ENCODE data around the gene FBN3.
A peak's percentile ranks its signal among the peaks of the same experiment; 100 is the strongest.

The FBN3 gene

GRCh38 chr19:8087876-8088275, 61.5 kb downstream of the FBN3 start:
- no peak for DNase-seq

- no peak for DNase-seq
These were observed 62.5 kb downstream of the FBN3 start for GRCh38 chr19:8086849-8087248.

GRCh38 chr19:8085598-8086408, 63.6 kb downstream of the FBN3 start:
- DNase-seq, result no peak

- no peak for DNase-seq
These were observed 65.2 kb downstream of the FBN3 start for GRCh38 chr19:8084152-8084551.

GRCh38 chr19:8083141-8083540, 66.3 kb downstream of the FBN3 start:
- no peak for DNase-seq

DNA sequence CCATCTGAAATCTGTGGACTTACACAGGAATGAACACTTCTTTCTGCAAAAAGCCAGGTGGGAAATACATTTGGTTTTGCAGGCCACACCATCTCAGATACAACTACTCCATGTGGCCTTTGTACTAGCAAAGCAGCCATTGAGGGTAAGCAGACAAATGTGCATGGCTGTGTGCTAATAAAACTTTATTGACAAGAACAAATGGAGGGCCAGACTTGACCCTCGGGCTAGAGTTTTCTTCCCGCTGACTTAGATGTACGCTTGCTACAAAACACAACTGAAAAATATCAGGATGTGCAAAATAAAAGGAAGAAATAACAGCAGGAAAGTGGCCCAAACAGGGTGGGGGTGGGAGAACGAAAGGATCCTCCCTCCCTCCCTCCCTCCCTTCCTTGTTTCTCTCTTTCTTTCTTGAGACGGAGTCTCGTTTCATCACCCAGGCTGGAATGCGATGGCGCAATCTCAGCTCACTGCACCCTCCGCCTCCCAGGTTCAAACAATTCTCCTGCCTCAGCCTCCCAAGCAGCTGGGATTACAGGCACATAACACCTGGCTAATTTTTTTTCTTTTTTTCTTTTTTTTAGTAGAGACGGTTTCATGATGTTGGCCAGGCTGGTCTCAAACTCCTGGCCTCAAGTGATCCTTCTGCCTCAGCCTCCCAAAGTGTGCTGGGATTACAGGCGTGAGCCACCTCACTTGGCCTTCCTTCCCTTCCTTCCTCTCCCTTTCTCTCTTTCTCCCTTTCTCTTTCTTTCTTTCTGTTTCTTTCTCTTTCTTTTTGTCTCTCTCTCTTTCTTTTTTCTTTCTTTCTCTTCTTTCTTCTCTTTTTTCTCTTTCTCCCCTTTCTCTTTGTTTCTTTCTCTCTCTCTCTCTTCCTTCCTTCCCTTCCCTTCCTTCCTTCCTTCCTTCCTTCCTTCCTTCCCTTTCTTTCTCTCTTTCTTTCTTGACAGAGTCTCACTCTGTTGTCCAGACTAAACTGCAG, 67.5 kb downstream of the FBN3 start:
- DNase-seq, result no peak

DNA sequence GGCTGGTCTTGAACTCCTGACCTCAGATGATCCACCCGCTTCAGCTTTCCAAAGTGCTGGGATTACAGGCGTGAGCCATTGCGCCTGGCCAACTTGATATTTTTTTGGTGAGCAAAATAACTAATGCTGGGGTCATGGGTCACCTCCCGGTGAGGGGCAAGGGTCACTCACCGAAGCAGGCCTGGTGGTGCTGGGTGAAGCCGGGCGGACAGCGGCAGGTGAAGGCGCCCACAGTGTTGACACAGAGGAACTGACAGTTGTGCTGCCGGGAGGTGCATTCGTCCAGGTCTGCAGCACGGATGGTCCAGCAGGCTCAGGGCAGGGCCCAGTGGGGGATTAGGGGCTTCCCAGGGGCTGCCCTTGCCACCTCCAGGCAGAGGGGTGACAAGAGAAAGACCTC, 68.6 kb downstream of the FBN3 start:
- no peak for DNase-seq

- no peak for DNase-seq
These were observed 69.4 kb downstream of the FBN3 start for GRCh38 chr19:8079988-8080387.

DNA sequence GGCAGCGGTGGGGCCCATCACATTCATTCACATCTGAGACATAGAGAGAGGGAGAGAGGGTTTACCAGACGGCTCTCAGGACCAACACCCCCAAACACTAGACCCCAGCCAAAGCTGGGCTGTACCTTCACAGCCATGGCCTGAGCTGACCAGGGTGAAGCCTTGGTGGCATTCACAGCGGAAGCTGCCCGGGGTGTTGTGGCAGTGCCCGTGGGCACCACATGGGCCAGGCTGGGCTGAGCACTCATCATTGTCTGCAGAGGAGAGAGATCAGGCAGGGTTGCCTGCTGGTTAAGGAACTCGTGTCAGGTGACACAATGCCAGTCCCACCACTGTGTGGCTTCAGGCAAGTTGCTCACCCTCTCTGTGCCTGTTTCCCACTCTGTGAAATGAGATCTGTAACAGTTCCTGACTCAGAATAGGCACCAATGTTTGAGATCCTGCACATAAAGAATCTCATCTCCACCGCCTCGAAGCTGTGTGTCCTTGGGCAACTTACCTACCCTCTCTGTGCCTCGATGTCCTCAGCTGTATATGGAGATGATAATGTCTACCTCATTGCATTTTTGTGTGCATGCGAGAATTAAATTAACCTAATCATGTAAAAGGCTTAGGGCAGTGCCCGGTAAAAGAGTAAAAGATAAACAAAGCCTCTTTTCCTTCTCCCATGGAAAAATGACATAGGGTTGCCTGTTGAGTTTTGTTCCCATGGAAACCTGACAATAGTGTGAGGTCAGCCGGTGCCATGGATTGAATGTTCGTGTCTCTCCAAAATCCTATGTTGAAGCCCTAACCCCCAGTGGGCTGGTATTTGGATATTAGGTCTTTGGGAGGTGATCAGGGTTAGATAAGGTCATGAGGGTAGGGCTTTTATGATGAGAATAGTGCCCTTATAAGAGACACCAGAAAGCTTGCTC, 74.0 kb downstream of the FBN3 start:
- DNase-seq, result no peak

DNA sequence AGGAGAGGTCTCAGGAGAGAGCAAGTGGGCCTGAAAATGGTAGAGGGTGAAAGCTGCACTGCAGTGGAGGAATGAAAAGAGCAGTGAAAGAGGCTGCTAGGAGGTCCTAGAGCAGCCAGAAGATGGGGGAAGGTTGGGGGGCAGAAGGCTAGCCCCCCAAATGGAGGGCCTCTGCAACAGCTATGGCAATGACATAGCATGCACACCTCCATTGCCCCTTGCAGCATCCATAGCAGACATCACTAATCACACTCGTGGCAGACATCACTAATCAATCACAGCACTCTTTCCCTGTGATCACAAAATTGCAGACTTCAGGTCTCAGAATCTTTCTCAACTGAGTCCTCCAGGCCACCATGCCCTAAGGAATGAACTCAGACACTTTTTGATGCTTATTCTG, 74.9 kb downstream of the FBN3 start:
- no peak for DNase-seq

GRCh38 chr19:8071912-8072311, 77.5 kb downstream of the FBN3 start:
- no peak for DNase-seq

- no peak for DNase-seq
These were observed 80.1 kb downstream of the FBN3 start for GRCh38 chr19:8069096-8069973.

GRCh38 chr19:8065875-8066261, 83.5 kb downstream of the FBN3 start:
- no peak for DNase-seq

DNA sequence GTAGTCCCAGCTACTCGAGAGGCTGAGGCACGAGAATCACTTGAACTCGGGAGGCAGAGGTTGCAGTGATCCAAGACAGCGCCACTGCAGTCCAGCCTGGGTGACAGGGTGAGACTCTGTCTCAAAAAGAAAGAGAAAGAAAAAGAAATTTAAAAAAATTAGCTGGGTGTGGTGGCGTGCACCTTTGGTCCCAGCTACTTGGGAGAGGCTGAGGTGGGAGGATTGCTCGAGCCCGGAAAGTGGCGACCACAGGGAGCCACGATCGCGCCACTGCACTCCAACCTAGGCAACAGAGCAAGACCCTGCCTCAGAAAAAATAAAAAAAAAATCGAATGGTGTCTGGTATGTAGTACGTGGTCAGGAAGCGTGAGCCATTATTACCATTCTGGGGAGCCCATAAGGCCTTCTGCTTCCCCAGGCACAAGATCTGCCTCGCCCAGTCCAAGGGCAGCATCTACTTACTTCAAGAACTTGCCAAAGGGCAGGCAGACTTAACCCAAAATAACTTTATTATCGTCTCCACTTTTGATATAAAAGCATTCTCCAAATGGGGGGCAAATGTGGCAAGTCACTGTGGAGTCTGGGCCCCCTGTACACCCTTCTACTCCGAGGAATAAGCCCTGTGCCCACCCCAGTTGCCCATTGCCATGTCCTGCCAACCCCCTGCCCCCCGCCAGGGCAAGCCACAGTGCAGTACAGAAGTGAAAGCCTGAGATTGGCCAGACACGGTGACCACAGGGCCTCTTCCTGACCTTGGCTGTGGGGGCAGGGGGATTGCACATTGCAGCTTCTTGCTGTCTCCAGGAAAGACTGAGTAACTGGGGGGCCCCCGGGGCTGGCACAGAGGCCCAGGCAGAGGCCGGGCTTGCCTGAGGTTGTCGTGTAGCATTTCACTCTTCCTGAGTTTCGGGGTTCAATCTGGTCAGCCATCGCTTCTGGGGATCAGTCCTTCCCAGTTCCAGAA, 84.2 kb downstream of the FBN3 start:
- no peak for DNase-seq

DNA sequence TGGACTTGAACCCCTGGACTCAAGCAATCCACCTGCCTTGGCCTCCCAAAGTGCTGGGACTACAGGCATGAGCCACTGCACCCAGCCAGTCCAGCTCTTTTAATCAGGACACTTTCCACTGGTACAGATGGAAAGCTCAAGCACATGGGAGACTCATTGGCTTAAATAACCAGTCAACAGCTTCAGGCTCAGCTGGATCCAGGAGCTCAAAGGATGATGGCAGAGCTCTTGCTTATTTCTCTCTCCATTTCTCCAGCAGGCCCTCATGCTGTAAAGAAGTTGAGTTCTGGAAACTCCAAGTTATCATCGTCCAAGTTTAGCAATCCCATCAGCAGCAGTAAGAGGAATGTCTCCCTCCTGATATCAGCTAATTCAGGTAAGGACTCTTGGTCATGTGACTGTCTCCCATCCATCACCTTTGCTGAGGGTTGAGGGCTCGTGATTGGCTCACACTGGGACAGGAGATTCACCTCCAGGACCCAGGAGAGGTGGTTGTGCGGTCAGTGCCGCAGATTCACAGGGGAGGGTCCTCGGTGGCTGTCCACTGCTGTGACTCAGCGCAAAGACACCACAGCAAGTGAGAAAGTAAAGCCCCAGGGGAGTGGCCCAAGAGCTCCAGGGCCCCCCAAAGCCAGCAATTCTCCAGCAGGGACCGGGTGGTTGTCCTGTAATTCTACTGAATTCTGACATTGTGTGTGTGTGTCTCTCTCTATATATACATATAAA, 91.7 kb downstream of the FBN3 start:
- no peak for DNase-seq

GRCh38 chr19:8056533-8056932, 92.9 kb downstream of the FBN3 start:
- no peak for DNase-seq

GRCh38 chr19:8054169-8054568, 95.2 kb downstream of the FBN3 start:
- no peak for DNase-seq

GRCh38 chr19:8052464-8052859, 96.9 kb downstream of the FBN3 start, which contains the start of gene CCL25:
TSS of gene CCL25 (plus strand) at chr19:8052760. CDS start at chr19:8053050, 290 bp downstream.
- no peak for DNase-seq

DNA sequence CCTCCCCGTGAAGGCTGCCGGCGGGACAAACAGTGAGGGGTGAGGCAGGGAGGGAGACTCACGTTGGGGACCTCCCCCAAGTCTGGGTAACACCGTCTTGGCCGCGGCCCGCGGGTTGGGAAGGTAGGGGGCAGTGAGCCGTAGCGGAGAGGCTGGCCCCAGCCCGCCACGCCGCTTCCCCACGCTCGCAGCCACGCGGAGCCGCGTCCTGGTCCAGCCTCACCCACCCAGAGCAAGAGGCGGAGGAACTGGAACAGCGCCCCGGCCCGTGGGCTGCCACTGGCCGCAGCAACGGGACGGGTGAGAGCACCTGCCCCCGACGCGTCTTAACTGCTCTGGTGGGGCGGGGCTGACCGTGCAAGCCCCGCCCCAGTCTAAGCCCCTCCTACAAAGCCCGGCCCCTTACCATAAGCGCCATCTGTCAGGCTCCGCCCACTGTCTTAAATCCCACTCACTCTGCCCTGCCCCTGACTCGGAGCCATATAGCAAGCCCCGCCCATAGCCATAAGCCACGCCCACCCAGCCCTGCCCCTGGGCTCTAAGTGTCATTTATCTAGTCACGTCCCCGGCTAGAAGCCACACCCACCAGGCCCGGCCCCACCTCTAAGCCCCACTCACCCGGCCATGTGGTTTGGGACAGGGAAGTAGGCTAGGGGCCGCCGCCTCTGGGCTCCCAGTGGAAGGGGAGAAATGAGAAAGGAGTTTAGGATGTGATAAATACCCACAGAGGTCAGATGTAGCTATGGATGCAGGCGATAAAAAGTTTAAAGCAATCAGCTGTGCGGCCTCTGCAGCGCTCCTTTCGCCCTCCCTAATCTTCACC, 98.9 kb downstream of the FBN3 start:
- DNase-seq, result peak; percentile 93

Data from GF-D8 (cell line).